Measurements from ENCODE around the gene TEX13B.

DNA sequence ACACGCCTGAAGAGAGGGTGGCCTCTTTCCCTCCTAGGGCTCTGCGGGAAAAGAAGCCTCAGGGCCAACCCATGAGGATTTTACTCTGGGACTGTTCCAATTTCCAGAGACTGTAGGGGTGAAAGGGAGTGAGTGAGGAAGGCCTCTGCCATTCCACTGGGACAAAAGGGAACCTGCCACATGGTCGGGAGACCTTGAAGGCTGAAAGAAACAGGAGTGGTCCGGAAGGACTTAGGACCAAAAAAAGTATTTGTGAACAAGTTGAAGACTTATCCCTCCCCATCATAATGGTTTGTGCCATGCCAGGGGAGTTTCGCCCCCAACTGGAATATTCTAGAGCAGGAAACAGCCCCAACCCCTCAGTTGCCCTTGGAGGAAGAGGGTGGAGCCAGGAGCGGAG, at the start of gene TEX13B:
- TF ChIP-seq RNF2 (IDR thresholded peaks at IDR 0.05; ENCODE audit: borderline replicate concordance, low read depth) (no peak), ZFP36 (IDR thresholded peaks at IDR 0.05; ENCODE audit: borderline replicate concordance, partially characterized antibody) (no peak), CBX2 (IDR thresholded peaks at IDR 0.05; ENCODE audit: borderline replicate concordance, low read depth) (no peak), EP300 (IDR thresholded peaks at IDR 0.05) (no peak), POLR2A (IDR thresholded peaks at IDR 0.05; ENCODE audit: low read length) (no peak), HDAC2 (IDR thresholded peaks at IDR 0.05) (no peak)
- TF ChIP-seq, protein P1, sequence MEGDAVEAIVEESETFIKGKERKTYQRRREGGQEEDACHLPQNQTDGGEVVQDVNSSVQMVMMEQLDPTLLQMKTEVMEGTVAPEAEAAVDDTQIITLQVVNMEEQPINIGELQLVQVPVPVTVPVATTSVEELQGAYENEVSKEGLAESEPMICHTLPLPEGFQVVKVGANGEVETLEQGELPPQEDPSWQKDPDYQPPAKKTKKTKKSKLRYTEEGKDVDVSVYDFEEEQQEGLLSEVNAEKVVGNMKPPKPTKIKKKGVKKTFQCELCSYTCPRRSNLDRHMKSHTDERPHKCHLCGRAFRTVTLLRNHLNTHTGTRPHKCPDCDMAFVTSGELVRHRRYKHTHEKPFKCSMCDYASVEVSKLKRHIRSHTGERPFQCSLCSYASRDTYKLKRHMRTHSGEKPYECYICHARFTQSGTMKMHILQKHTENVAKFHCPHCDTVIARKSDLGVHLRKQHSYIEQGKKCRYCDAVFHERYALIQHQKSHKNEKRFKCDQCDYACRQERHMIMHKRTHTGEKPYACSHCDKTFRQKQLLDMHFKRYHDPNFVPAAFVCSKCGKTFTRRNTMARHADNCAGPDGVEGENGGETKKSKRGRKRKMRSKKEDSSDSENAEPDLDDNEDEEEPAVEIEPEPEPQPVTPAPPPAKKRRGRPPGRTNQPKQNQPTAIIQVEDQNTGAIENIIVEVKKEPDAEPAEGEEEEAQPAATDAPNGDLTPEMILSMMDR (IDR thresholded peaks at IDR 0.05) = no peak
- TF ChIP-seq, protein P2, sequence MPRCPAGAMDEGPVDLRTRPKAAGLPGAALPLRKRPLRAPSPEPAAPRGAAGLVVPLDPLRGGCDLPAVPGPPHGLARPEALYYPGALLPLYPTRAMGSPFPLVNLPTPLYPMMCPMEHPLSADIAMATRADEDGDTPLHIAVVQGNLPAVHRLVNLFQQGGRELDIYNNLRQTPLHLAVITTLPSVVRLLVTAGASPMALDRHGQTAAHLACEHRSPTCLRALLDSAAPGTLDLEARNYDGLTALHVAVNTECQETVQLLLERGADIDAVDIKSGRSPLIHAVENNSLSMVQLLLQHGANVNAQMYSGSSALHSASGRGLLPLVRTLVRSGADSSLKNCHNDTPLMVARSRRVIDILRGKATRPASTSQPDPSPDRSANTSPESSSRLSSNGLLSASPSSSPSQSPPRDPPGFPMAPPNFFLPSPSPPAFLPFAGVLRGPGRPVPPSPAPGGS (IDR thresholded peaks at IDR 0.05) = no peak
- TF ChIP-seq, protein P3, sequence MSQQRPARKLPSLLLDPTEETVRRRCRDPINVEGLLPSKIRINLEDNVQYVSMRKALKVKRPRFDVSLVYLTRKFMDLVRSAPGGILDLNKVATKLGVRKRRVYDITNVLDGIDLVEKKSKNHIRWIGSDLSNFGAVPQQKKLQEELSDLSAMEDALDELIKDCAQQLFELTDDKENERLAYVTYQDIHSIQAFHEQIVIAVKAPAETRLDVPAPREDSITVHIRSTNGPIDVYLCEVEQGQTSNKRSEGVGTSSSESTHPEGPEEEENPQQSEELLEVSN (IDR thresholded peaks at IDR 0.05; ENCODE audit: borderline replicate concordance, low read depth) = no peak
